ENCODE measurements around the gene SPINK8. TPM values are rescaled to one million over a fixed set of nuclear protein-coding genes. Genes with fewer than 3 reads are reported as not detected.

SPINK8 gene
- total RNA-seq, 1 experiment from 2014 or later: not detected

DNA sequence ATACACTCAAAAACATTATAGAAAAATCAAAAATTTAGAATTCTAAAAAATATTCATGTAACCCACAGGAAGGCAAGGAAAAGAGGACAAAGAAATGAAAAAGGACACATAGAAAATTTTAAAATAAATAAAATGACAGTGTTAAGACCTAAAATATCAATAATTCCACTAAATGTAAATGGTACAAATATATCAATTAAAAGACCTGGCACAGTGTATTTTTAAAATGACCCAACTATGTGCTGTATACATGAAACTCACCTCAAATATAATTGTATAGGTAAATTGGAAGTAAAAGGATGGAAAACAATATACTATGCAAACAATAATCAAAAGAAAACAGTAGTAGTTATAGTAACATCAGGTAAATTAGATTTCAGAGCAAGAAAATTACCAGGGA is 28.5 kb upstream of the SPINK8 start:
- H2BK15ac ChIP-seq (ENCODE audit: low read depth, low read length): no peak overlapping the region
- H3K18ac ChIP-seq (ENCODE audit: insufficient read length, low read depth, low read length): no peak overlapping the region
- no peak overlapping the region for H3K56ac ChIP-seq (ENCODE audit: insufficient read length, low read depth, low read length)
- Mint-ChIP-seq H3K27ac (no peak overlapping the region), H3K4me1 (no peaks in the 10 kb centered on the region), H3K9me3 (peaks cover 18 to 24% of the 10 kb centered on the region in 2 experiments), H3K4me3 (no peak overlapping the region), H3K27me3 (ENCODE audit: low read depth) (peaks cover 8% of the 10 kb centered on the region), H3K36me3 (ENCODE audit: insufficient read depth in 1 of 3, low read depth in 3 of 3) (peaks cover 0 to 11% (median 0%) of the 10 kb centered on the region in 3 experiments; a peak in 2 of 7 replicates)
- H3K9ac ChIP-seq (ENCODE audit: extremely low read depth, insufficient read length, low read length): no peak overlapping the region
- H4K20me1 ChIP-seq (ENCODE audit: control insufficient read depth, insufficient read depth, insufficient read length): no peaks in the 10 kb centered on the region
- no peak overlapping the region for H3T11ph ChIP-seq (ENCODE audit: low read length)
- no peak overlapping the region for H4K91ac ChIP-seq (ENCODE audit: insufficient read length, low read depth, low read length)
- no peak overlapping the region for H3K23ac ChIP-seq (ENCODE audit: insufficient read length, low read depth, low read length)
- TF ChIP-seq, protein P1, sequence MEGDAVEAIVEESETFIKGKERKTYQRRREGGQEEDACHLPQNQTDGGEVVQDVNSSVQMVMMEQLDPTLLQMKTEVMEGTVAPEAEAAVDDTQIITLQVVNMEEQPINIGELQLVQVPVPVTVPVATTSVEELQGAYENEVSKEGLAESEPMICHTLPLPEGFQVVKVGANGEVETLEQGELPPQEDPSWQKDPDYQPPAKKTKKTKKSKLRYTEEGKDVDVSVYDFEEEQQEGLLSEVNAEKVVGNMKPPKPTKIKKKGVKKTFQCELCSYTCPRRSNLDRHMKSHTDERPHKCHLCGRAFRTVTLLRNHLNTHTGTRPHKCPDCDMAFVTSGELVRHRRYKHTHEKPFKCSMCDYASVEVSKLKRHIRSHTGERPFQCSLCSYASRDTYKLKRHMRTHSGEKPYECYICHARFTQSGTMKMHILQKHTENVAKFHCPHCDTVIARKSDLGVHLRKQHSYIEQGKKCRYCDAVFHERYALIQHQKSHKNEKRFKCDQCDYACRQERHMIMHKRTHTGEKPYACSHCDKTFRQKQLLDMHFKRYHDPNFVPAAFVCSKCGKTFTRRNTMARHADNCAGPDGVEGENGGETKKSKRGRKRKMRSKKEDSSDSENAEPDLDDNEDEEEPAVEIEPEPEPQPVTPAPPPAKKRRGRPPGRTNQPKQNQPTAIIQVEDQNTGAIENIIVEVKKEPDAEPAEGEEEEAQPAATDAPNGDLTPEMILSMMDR (conservative IDR thresholded peaks at IDR 0.05): no peak
- no peak overlapping the region for H4K8ac ChIP-seq (replicated peaks; ENCODE audit: insufficient read length, low read depth, low read length)
- no peaks in the 10 kb centered on the region for H3K79me2 ChIP-seq (ENCODE audit: insufficient read depth, low read length)
- H3K4me1 ChIP-seq (ENCODE audit: insufficient read depth, low read length): no peaks in the 10 kb centered on the region
- H3K4me2 ChIP-seq (ENCODE audit: insufficient read depth, insufficient read length, low read length): no peak overlapping the region
- no peak overlapping the region for H2BK20ac ChIP-seq (ENCODE audit: low read depth, low read length, poor library complexity, severe bottlenecking)
- no peak overlapping the region for H4K5ac ChIP-seq (ENCODE audit: insufficient read length, low read depth, low read length)
- H3K27ac ChIP-seq (ENCODE audit: insufficient read length, low read depth, low read length): no peak overlapping the region
- no peak overlapping the region for H2AK5ac ChIP-seq (ENCODE audit: insufficient read length, low read length)
- no peak overlapping the region for H2AFZ ChIP-seq (ENCODE audit: low read length)
- H3K79me1 ChIP-seq (ENCODE audit: insufficient read depth, low read depth, low read length, poor library complexity, severe bottlenecking): no peaks in the 10 kb centered on the region
- H2BK5ac ChIP-seq (ENCODE audit: insufficient read length, low read length): no peak overlapping the region
- no peak overlapping the region for H2BK120ac ChIP-seq (ENCODE audit: low read depth, low read length, poor library complexity, severe bottlenecking)
- DNase-seq: no peak
- H3K9me3 ChIP-seq (ENCODE audit: control insufficient read depth, low read depth, low read length): no peaks in the 10 kb centered on the region
- no peaks in the 10 kb centered on the region for H3K23me2 ChIP-seq (ENCODE audit: insufficient read length, low read depth, low read length, poor library complexity, severe bottlenecking)
- no peaks in the 10 kb centered on the region for H3K27me3 ChIP-seq (ENCODE audit: insufficient read depth, low read length)
- no peak overlapping the region for H3K14ac ChIP-seq (ENCODE audit: insufficient read depth, low read length)
- H3K4ac ChIP-seq (ENCODE audit: low read depth, low read length): no peak overlapping the region
- H2BK12ac ChIP-seq (ENCODE audit: insufficient read length, low read depth, low read length): no peak overlapping the region
